ENCODE results near the gene RASD1.

RASD1 gene

DNA sequence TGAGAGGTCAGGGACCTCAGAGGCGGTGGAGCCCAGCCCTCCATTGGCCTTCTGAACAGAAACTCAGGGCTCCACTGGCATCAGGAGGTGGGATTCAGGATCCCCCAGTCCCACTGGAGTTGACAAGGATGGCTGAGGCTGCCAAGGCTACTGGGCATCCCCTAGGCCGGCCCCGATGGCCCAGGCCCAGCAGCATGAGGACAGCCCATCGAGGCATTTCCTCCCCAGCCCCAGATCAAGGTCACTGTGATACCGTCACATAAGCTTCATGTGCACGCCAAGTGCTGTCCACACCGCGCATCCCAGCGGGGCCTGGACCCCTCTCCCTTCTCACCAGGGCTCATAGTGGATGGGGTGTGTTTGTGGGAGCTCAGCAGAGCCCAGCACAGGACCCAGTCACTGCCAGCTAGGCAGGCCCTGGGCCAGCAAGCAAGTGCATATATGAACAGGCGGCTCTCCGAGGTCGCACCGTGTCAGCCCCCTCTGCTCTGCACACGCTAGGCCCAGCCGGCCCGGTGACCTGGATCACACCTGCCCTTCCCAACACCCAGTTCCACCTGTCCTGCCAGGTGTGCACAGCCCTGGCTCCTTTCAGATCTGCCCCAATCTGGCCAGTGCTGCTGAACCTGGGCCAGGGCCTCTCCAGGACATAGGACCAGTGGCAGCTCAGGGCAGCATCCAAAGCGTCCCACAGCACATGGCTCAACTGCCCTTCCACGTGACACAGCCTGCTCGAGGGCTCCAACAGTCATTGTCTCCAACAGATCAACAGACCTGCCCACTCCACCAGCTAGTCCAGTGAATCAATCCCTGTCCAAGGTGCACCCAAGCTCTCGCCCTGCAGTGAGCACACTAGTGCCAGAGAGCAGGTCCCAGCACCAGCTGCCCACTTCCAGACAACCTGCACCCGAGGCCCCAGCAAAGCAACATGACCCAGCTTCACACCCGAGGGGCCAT, 32.8 kb upstream of the RASD1 start:
- in situ Hi-C loops (cut with HindIII; ENCODE audit: low pct_ligation_motif_present, low pct_unique_long_range_greater_than_20kb, low sequenced_read_pairs): no loop called here
- DNase-seq: no peak

DNA sequence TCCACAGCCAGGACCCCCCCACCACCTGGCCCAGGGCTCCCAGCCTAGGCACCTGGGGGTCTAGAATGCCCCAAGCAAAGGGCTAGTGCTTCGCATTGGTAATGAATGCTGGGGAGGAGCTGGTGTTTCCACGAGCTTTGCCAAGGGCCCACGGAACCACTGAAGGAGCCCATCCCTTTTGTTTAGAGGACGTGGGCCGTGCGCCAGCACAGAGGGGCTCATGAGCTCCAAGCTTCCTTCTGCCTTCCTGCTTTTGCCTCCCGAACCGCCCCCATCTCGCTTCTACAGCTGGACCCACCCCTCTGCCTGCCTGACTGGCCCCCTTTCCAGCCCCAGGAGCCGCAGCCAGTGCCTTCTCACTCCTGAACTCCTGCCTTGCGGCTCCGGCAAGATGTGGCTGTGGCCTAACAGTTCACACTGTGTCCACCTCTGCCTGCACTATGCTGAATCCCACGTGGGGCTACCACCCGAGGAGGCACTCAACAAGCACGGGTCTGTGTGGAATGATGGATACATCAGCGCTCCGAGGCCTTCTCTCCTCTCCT, 31.8 kb upstream of the RASD1 start:
- in situ Hi-C loops (cut with HindIII; ENCODE audit: low pct_ligation_motif_present, low pct_unique_long_range_greater_than_20kb, low sequenced_read_pairs): no loop called here
- no peak for DNase-seq

DNA sequence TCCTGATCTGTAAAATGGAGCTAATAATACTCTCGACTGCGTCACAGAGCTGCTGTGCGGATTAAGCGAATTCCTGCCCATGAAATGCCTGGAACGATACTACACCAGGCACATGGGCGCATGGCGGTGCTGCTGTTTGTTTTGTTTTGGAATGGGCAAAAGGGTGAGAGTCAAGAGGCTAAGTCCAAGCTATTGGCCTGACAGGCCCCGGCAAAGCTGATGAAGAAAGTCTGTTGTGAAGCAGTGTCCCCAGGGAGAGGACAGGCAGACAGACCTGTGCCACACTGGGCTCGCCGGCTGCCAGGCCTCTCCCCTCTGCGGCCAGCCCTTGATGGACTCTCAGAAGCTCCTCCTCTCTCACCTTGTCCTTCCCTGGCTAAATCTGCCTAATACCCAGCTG, 31.3 kb upstream of the RASD1 start:
- no peak for DNase-seq

DNA sequence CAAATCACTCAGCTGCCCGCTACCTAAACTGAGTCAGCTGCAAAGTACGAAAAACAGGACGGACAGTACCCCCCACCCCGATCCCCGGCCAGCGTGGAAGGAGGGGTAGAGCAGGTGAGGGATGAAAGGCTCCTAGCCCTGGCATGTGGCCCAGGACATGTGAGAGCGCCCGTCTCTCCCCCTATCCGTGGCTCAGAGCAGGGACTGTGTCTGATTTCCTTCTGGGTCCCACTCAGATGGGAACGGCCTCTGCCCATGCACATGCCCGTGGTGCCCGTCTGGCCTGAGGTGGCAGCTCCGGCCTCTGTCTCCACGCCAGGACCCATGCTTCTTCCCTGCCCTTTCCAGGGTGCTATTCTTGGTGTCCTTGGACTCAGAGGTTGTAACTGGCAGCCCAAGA, 30.2 kb upstream of the RASD1 start:
- no peak for DNase-seq
- in situ Hi-C loops (cut with HindIII; ENCODE audit: low pct_ligation_motif_present, low pct_unique_long_range_greater_than_20kb, low sequenced_read_pairs): no loop called here

More for the DNA sequence above, 31.3 kb upstream of the RASD1 start:
- in situ Hi-C loops (cut with HindIII; ENCODE audit: low pct_ligation_motif_present, low pct_unique_long_range_greater_than_20kb, low sequenced_read_pairs): no loop called here

DNA sequence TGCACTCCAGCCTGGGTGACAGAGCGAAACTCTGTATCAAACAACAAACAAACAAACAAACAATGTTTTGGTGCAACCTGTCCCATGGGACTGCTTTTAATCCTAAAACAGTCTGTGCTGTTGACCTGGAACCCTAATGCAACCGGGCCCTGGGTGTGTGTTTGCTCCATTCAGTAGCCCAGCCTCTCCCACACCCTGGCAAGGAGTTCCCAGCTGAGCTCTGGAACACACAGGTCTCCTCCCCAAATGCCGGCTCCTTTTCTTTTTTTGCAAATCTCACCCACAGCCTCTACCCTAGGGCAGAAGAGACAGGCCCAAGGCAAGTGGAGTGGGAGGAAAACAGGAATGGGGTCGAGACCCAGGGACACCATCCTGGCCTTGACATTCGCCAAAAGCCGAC, 29.8 kb upstream of the RASD1 start:
- DNase-seq: no peak
- in situ Hi-C loops (cut with HindIII; ENCODE audit: low pct_ligation_motif_present, low pct_unique_long_range_greater_than_20kb, low sequenced_read_pairs): no loop called here

DNA sequence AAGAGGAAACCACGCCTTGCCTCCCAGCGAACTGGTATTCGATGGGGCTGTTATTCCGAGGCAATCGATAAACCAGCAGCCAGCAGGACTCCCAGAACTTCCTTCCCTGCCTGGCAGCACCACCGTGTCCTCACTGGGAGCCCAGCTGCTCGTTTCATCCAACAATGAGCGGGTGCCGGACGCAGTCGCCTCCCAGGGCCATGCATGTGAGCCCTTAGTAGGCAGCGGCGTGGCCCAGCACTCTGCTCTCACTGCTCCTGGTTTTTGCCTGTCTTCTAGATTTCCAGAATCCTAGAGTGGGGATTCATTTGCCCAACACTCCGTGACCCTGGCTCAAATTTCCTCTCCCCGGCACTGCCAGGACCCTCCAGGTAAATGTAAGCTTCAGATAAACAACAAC, 29.1 kb upstream of the RASD1 start:
- DNase-seq: no peak
- in situ Hi-C loops (cut with HindIII; ENCODE audit: low pct_ligation_motif_present, low pct_unique_long_range_greater_than_20kb, low sequenced_read_pairs): no loop called here

DNA sequence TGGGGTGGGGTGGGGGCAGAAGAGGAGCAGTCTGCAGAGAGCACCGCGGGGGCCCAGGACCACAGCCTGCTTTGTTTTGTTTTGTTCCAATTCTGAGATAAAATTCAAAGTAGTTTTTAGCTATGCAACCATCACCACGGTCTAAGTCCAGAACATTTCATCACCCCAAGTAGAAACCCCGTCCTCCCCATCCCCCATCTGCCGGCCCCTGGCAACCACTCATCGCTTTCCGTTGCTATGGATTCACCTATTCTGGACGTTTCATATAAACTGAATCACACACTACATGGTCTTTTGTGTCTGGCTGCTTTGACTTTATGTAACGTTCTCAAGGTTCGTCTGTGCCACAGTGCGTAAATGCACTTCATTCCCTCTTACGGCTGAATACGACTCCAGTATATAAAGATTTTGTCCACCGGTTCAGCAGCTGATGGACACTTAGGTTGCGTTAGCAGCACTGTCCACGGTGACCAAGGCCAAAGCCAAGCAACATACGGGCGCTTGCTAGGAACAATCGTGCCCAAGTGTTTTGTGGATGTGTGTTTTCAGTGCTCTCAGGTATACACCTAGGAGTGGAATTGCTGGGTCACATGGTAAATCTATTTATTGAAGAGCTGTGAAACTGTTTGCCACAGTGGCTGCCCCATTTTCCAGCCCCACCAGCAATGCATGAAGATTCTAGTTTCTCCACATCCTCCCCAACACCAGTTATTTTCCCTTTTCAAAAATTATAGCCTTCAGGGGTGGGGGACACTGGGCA, 27.7 kb upstream of the RASD1 start:
- DNase-seq: no peak
- in situ Hi-C loops (cut with HindIII; ENCODE audit: low pct_ligation_motif_present, low pct_unique_long_range_greater_than_20kb, low sequenced_read_pairs): no loop called here

DNA sequence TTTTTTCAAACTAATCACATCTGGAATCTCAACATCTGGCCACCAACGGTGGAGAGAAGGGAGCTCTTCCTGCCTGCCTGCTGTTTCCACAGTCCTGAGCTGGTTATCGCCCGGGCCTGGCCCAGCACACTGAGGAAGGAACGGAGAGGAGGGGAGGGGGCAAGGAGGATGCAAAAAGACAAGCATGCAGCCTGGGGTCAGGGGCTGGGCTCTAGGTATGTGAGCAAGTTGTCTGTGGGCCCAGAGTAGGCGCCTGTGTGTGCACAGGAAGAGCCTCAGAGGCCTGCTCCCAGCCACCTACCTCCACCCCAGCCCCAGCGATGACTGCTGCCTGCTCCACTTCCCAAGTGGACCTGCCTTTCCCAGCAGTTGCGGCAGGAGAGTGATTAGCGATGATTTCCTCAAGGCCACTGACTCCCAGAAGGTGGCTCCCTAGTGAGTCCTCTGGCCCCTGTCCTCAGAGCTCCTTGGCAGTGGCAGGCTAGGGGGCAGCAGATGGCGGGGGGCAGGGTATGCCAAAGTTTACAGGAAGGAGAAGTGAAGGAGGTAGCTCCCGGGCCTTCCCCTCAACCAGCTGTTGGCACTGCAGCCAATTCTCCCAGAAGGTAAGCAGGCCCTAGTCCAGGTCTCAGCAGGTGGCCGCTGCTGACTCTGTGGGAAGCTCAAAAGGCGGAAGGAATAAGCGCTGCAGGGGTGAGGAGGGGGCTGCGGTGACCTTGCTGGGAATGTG, 27.0 kb upstream of the RASD1 start:
- DNase-seq: no peak
- in situ Hi-C loops (cut with HindIII; ENCODE audit: low pct_ligation_motif_present, low pct_unique_long_range_greater_than_20kb, low sequenced_read_pairs): no loop called here

DNA sequence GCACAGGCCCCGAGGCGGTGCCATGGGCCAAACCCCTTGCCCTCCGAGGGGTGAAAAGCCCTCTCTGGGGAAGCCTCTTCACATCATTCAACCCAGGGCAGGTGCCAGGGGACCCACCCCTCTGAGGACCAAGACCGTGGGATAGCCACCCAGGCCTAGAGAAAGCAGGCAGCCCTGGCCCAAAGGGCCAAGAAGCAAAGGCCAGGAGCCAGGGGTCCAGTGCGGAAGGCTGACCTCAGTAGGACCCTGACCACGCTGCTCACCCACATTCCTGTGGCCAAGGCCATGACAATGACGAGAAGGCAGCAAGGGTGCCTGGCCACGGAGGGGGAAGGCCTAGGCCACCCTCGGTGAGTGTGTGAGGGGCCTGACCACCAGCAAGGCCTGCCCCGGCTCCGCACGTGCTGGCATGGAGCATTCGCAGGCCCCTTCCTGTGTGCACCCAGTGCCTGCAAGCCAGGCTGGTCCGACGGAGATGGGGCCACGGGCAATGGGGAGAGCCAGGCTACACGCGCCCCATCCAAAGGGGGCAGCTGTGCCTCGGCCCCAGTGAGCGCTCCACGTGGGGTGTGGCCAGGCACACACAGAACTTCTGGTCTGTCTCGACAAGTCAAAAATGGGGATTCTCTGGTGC, 24.5 kb upstream of the RASD1 start:
- in situ Hi-C loops (cut with HindIII; ENCODE audit: low pct_ligation_motif_present, low pct_unique_long_range_greater_than_20kb, low sequenced_read_pairs): no loop called here
- no peak for DNase-seq

DNA sequence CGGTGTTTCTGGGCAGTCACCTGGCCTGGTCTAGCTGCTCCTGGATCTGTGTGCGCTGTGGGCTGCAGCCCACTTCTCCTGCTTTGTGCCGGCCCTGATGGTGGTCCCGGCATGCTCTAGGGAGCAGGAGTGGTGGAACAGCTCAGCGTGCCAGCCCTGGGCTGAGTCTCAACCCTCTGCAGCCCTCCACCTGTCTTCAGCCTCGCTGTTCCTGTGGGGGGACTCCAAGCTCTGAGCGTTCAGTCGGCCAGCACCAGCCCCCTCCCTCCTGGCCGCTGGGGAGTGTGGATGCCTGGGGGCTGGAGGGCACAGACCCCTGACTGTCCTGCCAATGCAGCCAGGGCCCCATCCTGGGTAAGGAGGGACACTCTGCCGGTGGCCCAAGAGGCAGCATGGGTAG, 23.7 kb upstream of the RASD1 start:
- in situ Hi-C loops (cut with HindIII; ENCODE audit: low pct_ligation_motif_present, low pct_unique_long_range_greater_than_20kb, low sequenced_read_pairs): no loop called here

DNA sequence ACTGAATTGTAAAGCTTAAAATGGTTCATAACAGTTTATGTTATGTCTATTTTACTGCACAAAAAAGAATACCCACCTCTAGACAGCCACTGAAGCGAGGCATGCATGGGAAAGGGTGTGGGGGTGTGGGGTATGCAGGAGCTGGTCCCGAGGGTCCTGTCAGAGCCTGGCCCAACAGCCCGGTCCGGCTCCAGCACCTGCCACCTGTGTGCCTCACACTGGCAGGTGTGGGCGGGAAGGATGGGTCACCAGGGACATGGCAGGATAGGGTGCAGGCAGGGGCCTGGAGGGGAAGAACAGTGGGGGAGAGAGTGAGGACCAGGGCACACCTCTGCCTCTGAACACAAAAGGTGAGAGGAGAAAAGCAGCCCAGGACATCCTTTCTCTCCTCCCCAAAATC, 22.8 kb upstream of the RASD1 start:
- no peak for DNase-seq
- in situ Hi-C loops (cut with HindIII; ENCODE audit: low pct_ligation_motif_present, low pct_unique_long_range_greater_than_20kb, low sequenced_read_pairs): no loop called here

More for the DNA sequence above, 23.7 kb upstream of the RASD1 start:
- DNase-seq: no peak

DNA sequence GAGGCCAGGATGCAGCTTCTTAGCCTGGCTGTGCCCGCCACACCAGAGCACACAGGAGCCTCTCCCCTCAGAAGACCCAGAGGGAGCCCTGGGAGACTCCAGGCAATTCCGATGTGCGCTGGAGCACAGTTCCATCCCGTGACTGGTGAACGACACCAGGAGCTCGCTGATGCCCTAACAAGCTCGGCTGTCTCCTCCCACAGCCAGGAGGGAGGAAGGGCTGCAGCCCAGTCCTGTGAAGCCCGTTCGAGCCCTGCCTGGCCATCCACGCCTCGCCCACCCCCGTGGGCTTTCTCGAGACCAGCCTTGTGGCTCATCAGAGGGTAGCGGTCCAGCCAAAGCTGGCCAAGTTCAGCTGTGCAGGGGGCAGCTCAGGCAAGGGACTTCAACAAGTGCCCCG, 21.8 kb upstream of the RASD1 start:
- no peak for DNase-seq
- in situ Hi-C loops (cut with HindIII; ENCODE audit: low pct_ligation_motif_present, low pct_unique_long_range_greater_than_20kb, low sequenced_read_pairs): no loop called here

DNA sequence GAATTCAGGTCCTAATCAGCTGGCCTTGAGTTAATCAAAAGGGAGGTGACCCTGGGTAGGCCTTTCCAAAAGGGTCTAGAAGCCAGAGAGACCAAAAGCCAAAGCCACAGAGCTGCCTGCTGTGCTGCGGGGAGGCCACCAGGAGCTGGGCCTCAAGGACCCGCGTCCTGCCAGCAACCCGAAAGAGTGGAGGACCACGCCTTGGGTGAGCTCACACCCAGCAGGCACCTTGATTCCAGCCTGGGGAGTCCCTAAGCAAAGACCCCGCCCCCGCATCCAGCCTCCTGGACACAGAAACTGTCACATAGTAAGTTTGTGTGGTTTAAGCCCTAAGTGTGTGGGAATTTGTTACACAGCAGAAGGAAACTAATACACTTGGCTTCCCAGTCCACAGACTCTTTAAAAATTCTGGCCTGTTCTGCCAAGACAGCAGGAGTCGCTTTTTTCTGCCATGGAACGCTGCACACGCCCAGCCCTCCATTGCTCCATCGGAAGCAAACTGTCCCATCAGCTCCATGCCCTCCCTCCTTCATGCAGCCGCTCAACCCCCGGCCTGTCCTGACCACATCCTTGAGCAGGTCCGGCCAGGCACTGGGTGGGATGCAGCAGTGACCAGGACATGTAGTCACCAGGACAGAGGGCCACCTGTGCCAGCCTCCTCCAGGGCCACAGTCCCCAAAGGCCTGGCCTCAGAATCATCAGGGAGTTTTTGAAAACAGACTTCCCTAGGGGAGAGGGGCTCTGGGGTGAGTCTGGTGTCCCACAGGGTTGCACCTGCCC, 20.9 kb upstream of the RASD1 start:
- DNase-seq: no peak
- in situ Hi-C loops (cut with HindIII; ENCODE audit: low pct_ligation_motif_present, low pct_unique_long_range_greater_than_20kb, low sequenced_read_pairs): no loop called here

DNA sequence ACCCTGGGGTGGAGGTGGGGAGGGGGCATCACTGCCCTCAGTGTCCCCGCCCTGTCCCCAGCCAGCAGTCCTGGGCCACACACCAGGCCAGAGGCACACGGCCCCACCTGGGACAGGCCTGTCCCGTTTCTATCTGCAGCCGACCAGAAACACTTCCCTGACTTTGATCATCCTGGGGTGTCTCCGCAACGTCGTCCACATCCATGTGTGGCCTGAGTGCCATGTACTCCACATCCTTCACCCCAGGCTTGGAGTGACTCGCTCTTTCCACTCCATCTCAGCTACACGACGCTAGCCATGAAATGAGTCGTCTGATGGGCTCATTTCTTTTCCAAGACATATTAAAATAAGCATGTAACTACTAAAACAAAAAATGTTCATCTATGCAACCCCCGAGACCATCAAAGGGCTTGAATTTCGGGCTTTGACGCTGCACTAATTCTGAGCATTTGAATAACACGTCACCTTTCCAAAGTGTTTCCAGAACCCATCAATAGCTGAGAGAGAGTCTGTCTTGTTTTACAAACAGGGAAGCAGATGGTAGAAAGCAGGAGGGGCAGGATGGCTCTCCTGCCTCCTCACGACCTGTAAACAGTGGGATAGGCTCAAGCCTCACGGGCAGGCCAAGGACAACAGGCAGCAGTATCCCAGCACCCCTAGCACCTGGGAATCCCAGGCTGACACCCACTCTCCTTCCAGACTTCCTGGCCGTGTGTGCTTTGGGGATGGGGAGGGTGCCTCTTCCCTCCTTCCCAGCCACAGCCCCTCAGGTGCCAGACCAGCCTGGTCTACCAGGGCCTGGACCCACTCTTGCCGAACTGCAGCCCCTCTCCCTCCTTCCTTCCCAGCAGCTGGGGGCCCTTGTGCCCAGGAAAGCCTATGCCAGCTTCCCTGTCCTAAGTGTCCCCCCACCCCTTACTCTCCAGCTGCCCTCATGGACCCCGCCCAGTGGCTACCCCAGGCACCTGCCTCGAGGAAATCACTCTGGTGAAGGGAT, 20.0 kb upstream of the RASD1 start:
- in situ Hi-C loops (cut with HindIII; ENCODE audit: low pct_ligation_motif_present, low pct_unique_long_range_greater_than_20kb, low sequenced_read_pairs): no loop called here
- peak; percentile 51 for DNase-seq

DNA sequence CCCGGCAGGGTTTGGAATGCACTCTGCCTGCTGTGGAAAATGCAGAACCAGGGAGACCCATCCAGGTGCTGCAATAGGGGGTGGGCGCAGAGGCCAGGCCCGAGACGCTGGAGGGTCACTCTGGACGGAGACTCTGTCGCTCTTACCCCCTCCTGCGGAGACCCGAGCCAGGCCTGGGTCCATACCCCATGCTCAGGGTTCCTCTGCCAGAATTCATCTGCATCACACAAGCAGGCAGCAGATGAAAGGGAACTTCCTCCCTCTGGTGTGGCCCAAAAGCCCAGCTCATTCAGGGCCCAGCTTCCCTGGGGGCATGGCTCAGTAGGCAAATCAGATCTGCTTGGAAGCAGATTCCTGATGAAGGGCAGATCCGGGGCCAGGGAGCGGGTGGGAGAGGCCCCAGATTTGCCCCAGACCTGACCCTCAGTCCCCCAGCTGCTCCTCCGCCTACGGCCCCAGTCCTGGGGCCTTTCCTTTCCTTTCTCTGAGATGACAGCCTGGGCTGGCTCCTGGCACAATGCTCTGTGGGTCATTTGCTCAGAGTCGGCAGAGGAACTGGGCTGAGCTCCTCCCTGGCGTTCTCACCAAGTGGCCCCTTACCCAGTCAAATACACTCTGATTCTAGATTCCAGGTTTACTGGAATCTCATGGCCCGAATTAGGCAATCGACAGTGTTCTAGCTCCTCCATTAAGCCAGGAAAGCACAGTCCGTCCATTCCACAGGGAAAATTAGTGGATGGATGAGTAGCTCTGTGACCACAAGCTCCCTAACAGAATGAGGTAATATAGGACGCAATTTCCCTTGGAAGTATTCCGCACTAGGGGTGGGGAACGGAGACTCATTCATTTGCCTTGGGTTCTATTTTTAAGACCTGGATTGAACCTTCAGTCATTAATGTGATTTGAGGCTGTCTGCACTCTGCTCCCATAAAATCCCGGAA, 19.1 kb upstream of the RASD1 start:
- in situ Hi-C loops (cut with HindIII; ENCODE audit: low pct_ligation_motif_present, low pct_unique_long_range_greater_than_20kb, low sequenced_read_pairs): no loop called here
- DNase-seq: no peak
